Neuronal stem cell (in vitro differentiated cells): ENCODE results near the gene DUSP28.

ENCODE experiments used
- DNase-seq: peaks from one replicate; pipeline ENCODE4 v3.0.0-alpha.2; 2013; ENCODE audit warnings: low spot score
- H2AFZ ChIP-seq: one replicate; pipeline ENCODE4 v1.6.1; 2013; ENCODE audit warnings: mild to moderate bottlenecking, low read length, inconsistent platforms
- H2AK5ac ChIP-seq: 2 replicates; pipeline ENCODE4 v1.6.1; 2013; ENCODE audit warnings: low read depth, mild to moderate bottlenecking, inconsistent platforms, low read length, moderate library complexity, mixed read lengths
- H2BK120ac ChIP-seq: 2 replicates; pipeline ENCODE4 v1.6.1; 2013; ENCODE audit warnings: low read depth, mild to moderate bottlenecking, inconsistent platforms, low read length, moderate library complexity, mixed read lengths
- H2BK12ac ChIP-seq: one replicate; pipeline ENCODE4 v1.6.1; 2013; ENCODE audit warnings: low read length, inconsistent platforms
- H2BK15ac ChIP-seq: 2 replicates; pipeline ENCODE4 v1.6.1; 2013; ENCODE audit warnings: mild to moderate bottlenecking, low read length, inconsistent platforms, mixed read lengths
- H2BK5ac ChIP-seq: one replicate; pipeline ENCODE4 v1.6.1; 2013; ENCODE audit warnings: inconsistent platforms, mild to moderate bottlenecking, low read length, moderate library complexity
- H3K14ac ChIP-seq: one replicate; pipeline ENCODE4 v1.6.1; 2013; ENCODE audit warnings: low read length, inconsistent platforms
- H3K18ac ChIP-seq: 2 replicates; pipeline ENCODE4 v1.6.1; 2013; ENCODE audit warnings: low read length, inconsistent platforms
- H3K23ac ChIP-seq: 2 replicates; pipeline ENCODE4 v1.6.1; 2013; ENCODE audit warnings: low read depth, mild to moderate bottlenecking, mixed read lengths, low read length, inconsistent platforms; ENCODE audit not compliant: poor library complexity
- H3K27ac ChIP-seq: replicated peaks from 3 replicates; pipeline ENCODE4 v1.5.1; 2013; ENCODE audit warnings: low read length, inconsistent platforms
- H3K27me3 ChIP-seq, 3 experiments: 2 replicates each; pipeline ENCODE4 v1.6.1; 2013; ENCODE audit warnings: low read length in 3 of 3, mild to moderate bottlenecking in 2 of 3, inconsistent platforms in 1 of 3, low read depth in 1 of 3, mixed read lengths in 1 of 3, moderate library complexity in 1 of 3; ENCODE audit not compliant: control insufficient read depth in 3 of 3, insufficient read depth in 3 of 3
- H3K36me3 ChIP-seq, 2 donors: replicated peaks in 1 of 2; 2 replicates each; pipeline ENCODE4 v1.6.1; 2013; ENCODE audit warnings: low read length in 2 of 2; ENCODE audit not compliant: control insufficient read depth in 2 of 2, insufficient read depth in 2 of 2
- H3K4ac ChIP-seq: 2 replicates; pipeline ENCODE4 v1.6.1; 2013; ENCODE audit warnings: inconsistent platforms, mild to moderate bottlenecking, low read length, moderate library complexity
- H3K4me1 ChIP-seq, 2 donors: 1 replicate in 1 of 2; 2 replicates in 1 of 2; pipeline ENCODE4 v1.6.1; 2013; ENCODE audit warnings: low read length in 2 of 2, low read depth in 1 of 2; ENCODE audit not compliant: control insufficient read depth in 2 of 2, insufficient read depth in 1 of 2
- H3K4me2 ChIP-seq: one replicate; pipeline ENCODE4 v1.6.1; 2013; ENCODE audit warnings: mild to moderate bottlenecking, low read length, inconsistent platforms; ENCODE audit not compliant: insufficient read depth, poor library complexity, severe bottlenecking
- H3K4me3 ChIP-seq, 2 donors: 2 replicates each; pipeline ENCODE4 v1.5.1; 2013; ENCODE audit warnings: low read length in 2 of 2, mild to moderate bottlenecking in 2 of 2, inconsistent platforms in 1 of 2, moderate library complexity in 1 of 2
- H3K79me1 ChIP-seq: one replicate; pipeline ENCODE4 v1.6.1; 2013; ENCODE audit warnings: low read depth, mild to moderate bottlenecking, inconsistent platforms, low read length, moderate library complexity
- H3K9ac ChIP-seq: one replicate; pipeline ENCODE4 v1.6.1; 2013; ENCODE audit warnings: mild to moderate bottlenecking, low read depth, low read length, inconsistent platforms; ENCODE audit not compliant: poor library complexity
- H3K9me3 ChIP-seq, 2 donors: replicated peaks in 1 of 2; 2 replicates each; pipeline versions ENCODE3 to v1.6.1; 2013; ENCODE audit warnings: low read length in 2 of 2, mild to moderate bottlenecking in 2 of 2, inconsistent platforms in 1 of 2, low read depth in 1 of 2, mixed read lengths in 1 of 2, moderate library complexity in 1 of 2; ENCODE audit not compliant: control insufficient read depth in 2 of 2, insufficient read depth in 1 of 2
- H4K8ac ChIP-seq: one replicate; pipeline ENCODE4 v1.6.1; 2013; ENCODE audit warnings: low read depth, mild to moderate bottlenecking, inconsistent platforms, low read length, moderate library complexity
- H4K91ac ChIP-seq: one replicate; pipeline ENCODE4 v1.6.1; 2013; ENCODE audit warnings: low read length, low read depth, mild to moderate bottlenecking, inconsistent platforms; ENCODE audit not compliant: poor library complexity
- WGBS, 2 donors: extraction: QIAGEN DNeasy Blood & Tissue Kit; methylation state at CpG; one replicate each; pipeline ENCODE4 v1.1.7; 2013; ENCODE audit warnings: missing lambda C conversion rate in 2 of 2, mixed read lengths in 1 of 2; ENCODE audit not compliant: insufficient read length in 2 of 2, insufficient replicate concordance in 1 of 2; ENCODE audit errors: extremely low coverage in 2 of 2; 5-methylcytosine and 5-hydroxymethylcytosine counted together

Gene DUSP28

GRCh38 chr2:240579771-240580614, 19.8 kb downstream of the DUSP28 start:
- Histone ChIP-seq H3K4me1 (peaks cover 2 to 4% of the 10 kb centered on the region in 2 donors), H3K4me3 (no peak overlapping the region), H3K4me2 (no peak overlapping the region), H3K18ac (no peak overlapping the region), H2AFZ (no peak overlapping the region), H2BK5ac (no peak overlapping the region), H3K23ac (no peak overlapping the region), H3K4ac (no peak overlapping the region), H2BK15ac (no peak overlapping the region), H3K36me3 (peaks cover 8 to 49% of the 10 kb centered on the region in 2 donors), H3K27me3 (no peaks in the 10 kb centered on the region), H3K9me3 (peaks cover 0 to 4% of the 10 kb centered on the region in 2 donors), H3K9ac (no peak overlapping the region), H2BK12ac (no peak overlapping the region), H3K14ac (no peak overlapping the region), H2BK120ac (no peak overlapping the region), H4K8ac (no peak overlapping the region), H4K91ac (no peak overlapping the region), H2AK5ac (no peak overlapping the region), H3K79me1 (peaks cover 14% of the 10 kb centered on the region), H3K27ac (no peak overlapping the region)
- no CpG with 5 or more reads among the region's 27 CpGs for WGBS, 2 donors
- DNase-seq, result no peak

- Histone ChIP-seq H4K8ac (no peak overlapping the region), H3K4me2 (no peak overlapping the region), H3K23ac (no peak overlapping the region)
Measured at GRCh38 chr2:240581811-240582210, 21.7 kb downstream of the DUSP28 start.

GRCh38 chr2:240582781-240583180, 22.6 kb downstream of the DUSP28 start:
- Histone ChIP-seq H2BK120ac (no peak overlapping the region), H3K27ac (no peak overlapping the region), H2BK5ac (no peak overlapping the region), H3K4me1 (peaks cover 12 to 14% of the 10 kb centered on the region in 2 donors), H4K91ac (no peak overlapping the region), H3K27me3 (no peaks in the 10 kb centered on the region), H2BK12ac (no peak overlapping the region), H3K18ac (no peak overlapping the region), H3K9me3 (peaks cover 0 to 4% of the 10 kb centered on the region in 2 donors), H2AK5ac (no peak overlapping the region), H3K14ac (no peak overlapping the region), H3K36me3 (peaks cover 5 to 31% of the 10 kb centered on the region in 2 donors), H2AFZ (no peak overlapping the region), H3K4me3 (no peak overlapping the region), H3K9ac (no peak overlapping the region), H2BK15ac (no peak overlapping the region), H3K23ac (no peak overlapping the region), H3K4me2 (no peak overlapping the region), H3K79me1 (peaks cover 33% of the 10 kb centered on the region), H4K8ac (no peak overlapping the region), H3K4ac (no peak overlapping the region)
- DNase-seq, result no peak
- WGBS, 2 donors, result no CpG with 5 or more reads among the region's 3 CpGs

More at GRCh38 chr2:240581811-240582210, 21.7 kb downstream of the DUSP28 start:
- H3K9me3 ChIP-seq, result peaks cover 0 to 4% of the 10 kb centered on the region in 2 donors
- no peak overlapping the region for H2BK120ac ChIP-seq
- no peak overlapping the region for H3K9ac ChIP-seq
- no peak overlapping the region for H3K18ac ChIP-seq
- H2BK5ac ChIP-seq, result no peak overlapping the region
- peaks cover 25% of the 10 kb centered on the region for H3K79me1 ChIP-seq
- H3K27ac ChIP-seq, result no peak overlapping the region
- H3K4me3 ChIP-seq, result no peak overlapping the region
- H3K36me3 ChIP-seq, result peaks cover 8 to 39% of the 10 kb centered on the region in 2 donors
- H2AFZ ChIP-seq, result no peak overlapping the region
- H2AK5ac ChIP-seq, result no peak overlapping the region
- H4K91ac ChIP-seq, result no peak overlapping the region
- no peak overlapping the region for H2BK15ac ChIP-seq
- WGBS, 2 donors, result no CpG with 5 or more reads among the region's 5 CpGs
- no peak overlapping the region for H3K4ac ChIP-seq
- H3K4me1 ChIP-seq, result peaks cover 8% of the 10 kb centered on the region in 2 donors
- no peak overlapping the region for H3K14ac ChIP-seq
- H2BK12ac ChIP-seq, result no peak overlapping the region
- H3K27me3 ChIP-seq, result no peaks in the 10 kb centered on the region
- DNase-seq, result no peak

DNA sequence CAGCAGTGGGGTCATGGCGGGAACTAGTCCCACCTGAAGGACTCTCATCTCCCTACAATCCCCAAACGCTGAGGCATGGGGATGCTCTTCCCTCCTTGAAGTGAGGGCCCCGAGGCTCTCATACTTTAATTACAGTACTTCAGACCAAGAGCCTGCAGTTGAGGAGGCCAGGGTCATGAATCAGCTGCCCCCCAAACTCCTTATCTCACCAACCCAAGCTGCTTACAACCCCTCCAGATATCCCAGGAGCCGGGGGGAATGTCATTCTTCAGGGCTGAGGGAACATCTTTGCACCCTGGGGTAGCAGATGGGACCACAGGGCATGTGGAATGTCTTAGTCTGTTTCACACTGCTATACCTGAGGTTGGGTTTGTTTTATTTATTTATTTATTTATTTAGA, 23.6 kb downstream of the DUSP28 start:
- no peak overlapping the region for H3K4me3 ChIP-seq
- no peak overlapping the region for H3K4me2 ChIP-seq
- no peak overlapping the region for H3K9ac ChIP-seq
- H3K14ac ChIP-seq, result no peak overlapping the region
- no CpG with 5 or more reads among the region's 4 CpGs for WGBS, 2 donors
- H3K4ac ChIP-seq, result no peak overlapping the region
- no peak overlapping the region for H2BK12ac ChIP-seq
- no peak overlapping the region for H3K23ac ChIP-seq
- no peak overlapping the region for H2BK120ac ChIP-seq
- peaks cover 15 to 21% of the 10 kb centered on the region in 2 donors for H3K4me1 ChIP-seq
- no peak overlapping the region for H4K8ac ChIP-seq
- H3K27me3 ChIP-seq, result no peaks in the 10 kb centered on the region
- H3K9me3 ChIP-seq, result peaks cover 0 to 4% of the 10 kb centered on the region in 2 donors
- no peak overlapping the region for H2AFZ ChIP-seq
- no peak overlapping the region for H3K27ac ChIP-seq
- no peak overlapping the region for H2BK15ac ChIP-seq
- no peak overlapping the region for H3K18ac ChIP-seq
- H2BK5ac ChIP-seq, result no peak overlapping the region
- no peak overlapping the region for H4K91ac ChIP-seq
- no peak for DNase-seq
- H3K36me3 ChIP-seq, result peaks cover 0 to 25% of the 10 kb centered on the region in 2 donors
- peaks cover 37% of the 10 kb centered on the region for H3K79me1 ChIP-seq
- H2AK5ac ChIP-seq, result no peak overlapping the region
